GM10847 (cell line): Measurements from ENCODE around the gene TSFM.
A peak's percentile ranks its signal among the peaks of the same experiment; 100 is the strongest.

Experiments
- POLR2A ChIP-seq: IDR thresholded peaks from 2 replicates; pipeline ENCODE4 v1.6.1; 2011; ENCODE audit not compliant: insufficient read length; ENCODE audit errors: extremely low read depth

TSFM gene

DNA sequence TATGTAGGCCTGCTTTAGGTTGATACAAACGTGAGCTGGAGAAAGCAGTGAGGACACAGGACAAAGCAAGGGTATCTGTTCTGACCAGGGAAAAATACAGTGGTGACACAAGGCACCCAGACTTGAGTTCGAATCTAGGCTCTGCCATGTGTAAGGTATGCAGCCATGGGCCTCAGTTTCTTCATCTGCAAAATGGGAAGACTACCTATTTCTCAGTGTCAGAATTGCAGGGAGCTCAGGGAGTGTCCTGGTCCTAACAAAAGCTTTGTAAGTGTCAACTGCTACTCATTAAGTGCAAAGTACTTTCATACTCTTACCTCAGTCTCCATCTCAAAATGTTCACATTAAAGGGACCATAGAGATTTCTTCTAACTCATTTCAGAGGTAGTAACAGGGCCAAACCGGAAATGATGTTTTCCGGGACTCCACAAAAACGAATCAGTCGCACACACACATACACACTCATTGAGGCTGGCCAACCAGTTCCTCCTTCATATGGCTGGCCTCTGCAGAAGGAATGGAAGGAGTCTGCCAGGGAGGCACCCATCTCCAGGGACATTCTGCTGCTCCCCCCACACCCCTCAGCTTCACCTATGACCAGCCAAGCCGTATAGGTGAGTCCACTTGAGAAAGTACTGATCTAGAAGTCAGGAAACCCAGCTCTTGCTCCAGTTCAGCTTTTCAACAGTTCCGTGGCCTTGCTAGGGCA lies 56.2 kb downstream of the TSFM start:
- no peak for TF ChIP-seq POLR2A

GRCh38 chr12:57839996-57840395 lies 57.4 kb downstream of the TSFM start:
- TF ChIP-seq POLR2A: no peak

DNA sequence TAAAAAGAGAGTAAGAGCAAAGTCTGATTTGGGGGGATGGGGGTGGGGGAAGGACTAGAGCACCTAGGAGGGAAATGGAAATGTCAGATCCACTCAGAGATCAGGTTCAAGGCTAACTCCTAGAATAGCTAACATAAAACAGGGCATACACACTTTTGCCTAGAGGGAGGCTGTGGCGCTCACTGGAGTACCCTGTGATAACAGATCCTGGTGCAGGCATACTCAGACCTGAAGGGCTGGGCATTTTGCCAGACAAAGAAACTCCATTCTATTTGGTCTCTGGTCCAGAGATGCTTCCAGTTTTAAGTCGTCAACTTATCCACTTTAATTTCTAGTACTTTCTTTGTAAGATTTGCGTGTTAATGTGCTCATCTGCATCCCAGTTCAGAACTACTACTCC lies 58.1 kb downstream of the TSFM start:
- TF ChIP-seq POLR2A: no peak

GRCh38 chr12:57841445-57841844 lies 58.9 kb downstream of the TSFM start:
- TF ChIP-seq POLR2A: no peak

- no peak for TF ChIP-seq POLR2A
Measured at GRCh38 chr12:57842342-57843294, 60.0 kb downstream of the TSFM start.

GRCh38 chr12:57844709-57845477 lies 62.3 kb downstream of the TSFM start:
- TF ChIP-seq POLR2A: no peak

DNA sequence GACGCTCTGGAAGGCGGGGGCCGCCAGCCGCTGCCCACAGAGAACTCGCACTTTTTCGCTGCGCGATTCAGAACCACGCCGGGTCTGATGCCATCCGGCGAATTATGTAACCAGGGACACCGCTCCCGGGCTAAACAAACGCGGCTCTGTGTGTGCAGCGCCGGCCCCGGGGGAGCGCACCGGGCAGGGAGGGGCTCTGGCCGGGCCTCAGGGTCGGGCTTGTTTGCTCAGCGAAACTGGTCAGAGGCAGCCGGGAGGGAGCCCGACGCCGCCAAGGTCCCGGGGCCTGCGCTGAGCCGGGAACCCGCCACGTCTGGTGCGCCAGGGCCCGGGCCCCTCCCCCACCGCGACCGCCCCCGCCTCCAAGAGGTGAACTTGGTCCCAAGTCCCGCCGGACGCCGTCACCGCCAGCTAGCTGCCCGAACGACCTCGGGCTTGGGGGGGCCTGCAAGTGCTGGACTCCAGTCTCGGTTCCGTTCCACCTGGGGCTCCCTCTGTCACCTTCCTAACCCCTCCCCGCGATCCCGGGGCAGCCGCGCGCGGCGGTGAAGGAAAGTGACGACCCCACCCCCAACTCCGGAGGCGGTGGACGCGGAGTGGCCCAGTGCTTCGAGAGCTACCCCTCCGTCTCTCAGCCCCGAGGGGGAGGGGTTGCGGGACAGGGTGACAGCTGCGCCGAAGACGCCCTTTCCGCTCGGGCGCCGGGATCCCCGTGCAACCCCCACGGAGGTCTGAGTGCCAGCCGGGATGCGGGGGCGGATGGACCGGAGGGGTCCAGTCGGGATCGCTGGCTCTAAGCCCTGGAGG lies 63.1 kb downstream of the TSFM start:
- no peak for TF ChIP-seq POLR2A

GRCh38 chr12:57846285-57846576 lies 63.6 kb downstream of the TSFM start:
- peak; percentile 4 for TF ChIP-seq POLR2A

DNA sequence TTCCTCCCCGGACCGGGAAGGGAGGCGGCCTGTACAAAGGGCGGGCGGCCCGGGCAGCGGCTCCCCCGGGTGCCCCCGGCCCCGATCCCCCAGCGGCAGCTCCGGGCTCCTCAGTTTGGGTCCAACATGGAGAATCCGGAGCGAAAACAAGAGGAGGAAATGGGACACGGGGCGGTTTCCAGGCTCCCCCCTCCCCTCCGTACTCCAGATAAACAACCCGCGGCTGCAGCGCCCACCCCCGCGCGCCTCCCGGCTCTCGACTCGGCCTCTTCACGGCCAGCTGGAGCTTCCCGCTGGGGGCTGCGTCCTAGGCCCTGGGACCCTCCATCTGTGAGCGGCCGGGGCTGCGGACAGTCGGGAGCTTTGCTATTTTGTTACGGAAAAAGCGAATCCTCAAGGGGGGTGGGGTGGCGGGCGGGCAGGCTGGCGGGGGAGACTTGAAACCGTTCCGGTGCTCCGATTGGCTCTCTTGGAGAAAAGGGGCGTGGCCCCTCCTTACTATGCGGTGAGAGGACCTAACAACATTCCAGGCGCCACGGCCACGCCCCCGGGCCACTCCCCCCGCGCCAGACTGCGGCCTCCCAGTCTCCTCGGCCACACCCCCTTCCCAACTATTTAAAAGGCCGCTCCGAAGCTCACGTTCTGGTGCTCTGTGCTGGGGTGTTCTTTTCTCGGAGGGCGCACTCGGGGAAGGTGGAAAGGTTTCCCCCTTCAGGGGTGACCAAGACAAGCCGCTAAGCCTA lies 64.2 kb downstream of the TSFM start, which contains the start of gene CTDSP2:
CTDSP2 (minus strand) TSS at position 153 of the 743 bp plus-strand sequence. CDS start 294 bp downstream, outside the sequence.
- no peak for TF ChIP-seq POLR2A
